Skin epidermis (tissue), 12 donors: ENCODE results near the gene VARS2.
"Not testable (repeated sequence)": the region's sequence is repeated elsewhere in the genome, so short reads cannot be mapped to it uniquely, and the experiment has no call there.

Experiments
- H3K27ac ChIP-seq, 21 experiments: fragments of 200-600 bp; sonication (generic) in 11 of 21; one replicate each; pipeline ENCODE4 v1.5.0; 2020; ENCODE audit warnings: mild to moderate bottlenecking in 3 of 21, inconsistent platforms in 2 of 21, moderate library complexity in 2 of 21
- H3K4me3 ChIP-seq, 7 experiments: fragments of 200-600 bp; sonication (generic) in 2 of 7; one replicate each; pipeline ENCODE4 v1.5.0; 2020; ENCODE audit warnings: inconsistent platforms in 2 of 7, mild to moderate bottlenecking in 2 of 7, moderate library complexity in 1 of 7

VARS2 gene

DNA sequence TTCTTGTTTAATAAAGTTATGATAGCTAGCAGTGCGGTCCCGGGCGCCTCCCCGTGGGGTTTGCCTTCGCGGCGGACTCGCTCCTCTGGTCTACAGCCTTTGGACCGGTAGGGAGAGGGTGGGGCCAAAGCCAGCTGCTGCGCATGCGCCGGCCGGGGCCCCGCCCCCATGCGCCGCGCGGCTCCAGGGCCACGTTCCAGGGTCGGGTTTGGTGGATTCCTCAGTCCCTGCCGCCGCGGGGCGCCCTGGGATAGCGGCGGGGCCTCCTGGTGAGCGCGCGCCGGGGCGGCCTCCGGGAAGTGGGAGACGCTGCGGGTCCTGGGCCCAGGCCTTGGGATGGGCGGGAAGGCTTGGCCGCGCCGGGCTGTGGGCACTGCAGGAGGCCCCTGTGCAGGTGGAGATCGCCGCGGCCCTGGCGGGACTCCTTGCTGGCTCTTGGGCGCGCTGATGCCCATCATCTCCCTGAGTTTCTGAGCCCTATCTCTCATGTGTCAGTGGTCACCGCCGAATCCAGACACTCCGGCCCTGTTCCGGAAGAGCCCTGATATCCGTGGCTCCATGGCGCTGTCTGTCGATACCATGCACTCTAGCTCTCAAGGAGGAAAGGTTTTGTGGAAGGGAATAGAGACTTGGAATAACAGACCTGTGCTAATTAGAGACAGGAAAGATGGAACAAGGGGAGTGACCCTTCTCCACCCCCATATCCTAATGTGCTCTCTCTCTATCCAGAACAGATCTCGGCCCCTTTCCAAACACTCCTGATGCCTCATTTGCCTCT lies at the start of gene VARS2:
VARS2 (plus strand) TSS at position 163 of the 778 bp plus-strand sequence; CDS start at position 762, 599 bp downstream.
- Histone ChIP-seq H3K4me3 (peak within 1 kb of the TSS; percentile 39 to 74 (median 46)), H3K27ac (peak within 1 kb of the TSS; percentile 67 to 94 (median 87))

DNA sequence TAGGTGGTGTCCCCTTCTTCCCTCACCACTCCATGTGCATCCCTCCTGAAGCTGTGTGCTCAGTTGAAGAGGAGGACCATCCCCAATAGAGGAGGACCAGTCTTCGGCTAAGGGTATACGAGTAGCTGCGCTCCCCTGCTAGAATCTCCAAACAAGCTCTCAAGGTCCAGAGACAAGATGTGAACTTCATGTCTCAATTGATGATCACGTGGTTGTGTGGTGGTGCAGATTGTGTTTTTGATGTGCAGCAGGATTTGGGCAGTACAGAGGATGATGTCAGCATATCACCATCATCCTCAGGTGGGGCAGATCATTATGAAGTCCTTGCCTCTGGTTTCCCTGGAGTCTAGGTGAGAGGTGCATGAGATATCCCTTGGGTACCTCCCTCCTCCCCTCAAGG lies 49.7 kb upstream of the VARS2 start:
- H3K4me3 ChIP-seq, result no peak overlapping the region
- H3K27ac ChIP-seq, result no peak overlapping the region

DNA sequence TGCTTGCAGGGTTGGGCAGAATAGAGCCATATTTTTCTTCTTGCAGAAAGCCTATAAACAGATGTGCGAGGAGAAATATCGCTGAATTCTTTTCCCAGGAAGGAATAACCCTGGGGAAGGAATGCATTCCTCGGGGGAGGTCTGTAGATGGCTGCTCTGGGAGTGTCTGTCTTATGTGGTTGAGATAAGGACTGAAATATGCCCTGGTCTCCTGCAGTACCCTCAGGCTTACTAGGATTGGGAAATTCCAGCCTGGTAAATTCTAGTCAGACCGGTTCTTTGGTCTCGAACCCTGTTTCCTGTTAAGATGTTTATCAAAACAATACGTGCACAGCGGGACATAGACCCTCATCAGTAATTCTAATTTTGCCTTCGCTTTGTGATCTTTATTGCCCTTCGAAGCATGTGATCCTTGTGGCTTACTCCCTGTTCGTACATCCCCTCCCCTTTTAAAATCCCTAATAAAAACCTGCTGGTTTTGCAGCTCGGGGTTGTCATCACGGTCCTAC lies 44.7 kb upstream of the VARS2 start:
- H3K4me3 ChIP-seq, H3K27ac ChIP-seq: not testable (repeated sequence)

DNA sequence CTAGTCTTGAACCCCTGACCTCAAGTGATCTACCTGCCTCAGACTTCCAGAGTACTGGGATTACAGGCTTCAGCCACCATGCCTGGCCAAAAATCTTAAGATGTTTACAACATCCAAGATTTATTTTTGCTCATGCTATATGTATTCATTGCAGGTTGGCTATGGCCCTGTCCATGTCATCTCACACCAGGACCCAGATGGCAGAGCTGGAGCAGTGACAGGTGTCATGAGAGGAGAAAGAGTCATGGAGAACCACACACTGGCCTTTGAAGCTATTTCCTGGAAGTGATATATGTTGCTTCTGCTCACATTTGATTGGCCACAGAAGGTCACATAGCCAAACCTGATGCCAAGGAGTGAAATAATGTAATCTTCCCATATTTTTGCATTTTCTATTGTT lies 43.5 kb upstream of the VARS2 start:
- Histone ChIP-seq H3K27ac (no peak overlapping the region), H3K4me3 (no peak overlapping the region)

DNA sequence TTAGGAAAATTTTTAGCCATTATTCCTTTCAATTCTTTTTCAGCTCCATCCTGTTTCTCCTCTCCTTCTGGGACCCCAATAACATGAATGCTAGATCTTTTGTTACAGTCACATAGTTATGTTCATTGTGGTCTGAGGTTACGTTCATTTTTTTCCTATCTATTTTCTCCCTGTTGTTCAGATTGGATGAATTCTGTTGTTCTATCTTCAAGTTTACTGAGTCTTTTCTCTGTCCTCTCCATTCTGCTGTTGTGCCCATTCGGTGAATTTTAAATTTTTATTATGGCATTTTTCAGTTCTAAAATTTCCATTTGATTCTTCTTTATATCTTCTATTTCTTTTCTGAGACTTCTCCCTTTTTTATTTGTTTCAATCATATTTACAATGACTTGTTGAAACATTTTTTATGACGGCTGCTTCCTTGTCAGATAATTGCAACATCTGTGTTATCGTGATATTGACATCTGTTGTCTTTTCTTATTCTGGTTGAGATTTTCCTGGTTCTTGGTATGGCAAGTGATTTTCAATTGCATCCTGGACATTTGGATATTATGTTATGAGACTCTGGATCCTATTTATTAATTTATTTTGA lies 42.4 kb upstream of the VARS2 start:
- H3K27ac ChIP-seq, result no peak overlapping the region
- H3K4me3 ChIP-seq, result no peak overlapping the region

DNA sequence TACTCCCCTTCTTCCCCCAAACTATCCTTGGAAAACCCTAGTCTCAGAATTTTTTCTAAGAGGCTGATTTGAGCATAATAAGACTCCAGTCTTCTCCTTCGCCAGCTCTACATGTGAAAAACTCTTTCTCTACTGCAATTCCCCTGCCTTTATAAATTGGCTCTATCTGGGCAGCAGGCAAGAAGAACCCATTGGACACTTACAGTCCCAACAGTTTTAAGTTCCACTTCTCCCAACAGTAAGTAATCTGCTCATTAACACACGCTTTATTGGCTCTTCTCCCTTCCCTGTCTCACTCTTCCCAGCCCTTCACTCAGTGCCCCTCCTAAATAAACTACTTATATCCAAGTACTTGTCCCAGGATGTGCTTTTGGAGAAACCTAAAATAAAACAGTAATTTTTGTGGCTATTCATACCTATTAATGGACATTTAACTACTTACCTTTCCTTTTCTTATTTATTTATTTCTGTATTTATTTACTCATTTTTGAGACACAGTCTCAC lies 40.8 kb upstream of the VARS2 start:
- H3K4me3 ChIP-seq, result no peak overlapping the region
- no peak overlapping the region for H3K27ac ChIP-seq

DNA sequence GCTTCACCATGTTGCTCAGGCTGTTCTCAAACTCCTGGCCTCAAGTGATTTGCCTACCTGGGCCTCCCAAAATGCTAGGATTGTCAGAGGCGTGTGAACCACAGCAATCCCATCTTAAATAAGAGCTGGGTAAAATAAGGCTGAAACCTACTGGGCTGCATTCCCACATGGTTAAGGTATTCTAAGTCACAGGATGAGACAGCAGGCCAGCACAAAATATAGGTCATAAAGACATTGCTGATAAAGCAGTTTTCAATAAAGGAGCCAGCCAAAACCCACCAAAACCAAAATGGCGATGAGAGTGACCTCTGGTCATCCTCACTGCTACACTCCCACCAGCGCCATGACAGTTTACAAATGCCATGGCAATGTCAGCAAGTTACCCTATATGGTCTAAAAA lies 40.2 kb upstream of the VARS2 start:
- not testable (repeated sequence) for H3K4me3 ChIP-seq, H3K27ac ChIP-seq

DNA sequence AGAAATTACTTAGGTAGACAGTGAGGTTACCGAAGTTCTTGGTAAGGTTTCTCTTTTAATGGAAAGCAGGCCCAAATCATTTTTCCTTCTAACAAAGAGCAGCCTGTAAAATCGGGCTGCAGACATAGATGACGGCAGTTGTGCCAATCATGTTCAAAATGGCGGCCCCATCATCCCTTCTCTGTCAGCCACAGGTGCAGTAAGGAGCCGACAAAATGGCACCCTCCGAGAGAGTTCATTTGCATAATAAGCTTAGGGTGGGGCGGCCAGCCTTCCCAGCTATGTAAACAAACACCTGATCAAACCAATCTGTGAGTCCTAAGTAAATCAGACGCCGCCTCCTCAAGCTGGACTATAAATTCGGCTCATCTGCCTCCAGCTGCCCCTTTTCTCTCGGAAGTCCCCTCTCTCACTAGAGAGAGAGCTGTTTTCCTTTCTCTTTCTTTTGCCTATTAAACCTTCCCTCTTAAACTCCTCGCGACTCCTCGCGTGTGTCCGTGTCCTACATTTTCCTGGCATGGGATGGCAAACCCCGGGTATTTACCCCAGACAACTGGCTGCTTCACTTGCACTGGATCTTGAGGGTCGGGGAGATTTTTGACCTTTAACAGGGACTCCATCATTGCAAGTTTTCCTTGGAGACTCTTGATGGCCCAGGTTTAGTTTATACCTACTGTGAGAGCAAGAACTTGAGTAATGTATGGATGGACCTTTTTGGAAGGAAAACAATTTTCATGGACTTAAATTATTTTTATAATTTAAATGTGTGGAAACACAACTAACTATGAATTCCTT lies 38.6 kb upstream of the VARS2 start:
- Histone ChIP-seq H3K4me3 (no peak overlapping the region), H3K27ac (peak overlapping the region in 18 of 21 experiments; percentile 3 to 83 (median 63))

DNA sequence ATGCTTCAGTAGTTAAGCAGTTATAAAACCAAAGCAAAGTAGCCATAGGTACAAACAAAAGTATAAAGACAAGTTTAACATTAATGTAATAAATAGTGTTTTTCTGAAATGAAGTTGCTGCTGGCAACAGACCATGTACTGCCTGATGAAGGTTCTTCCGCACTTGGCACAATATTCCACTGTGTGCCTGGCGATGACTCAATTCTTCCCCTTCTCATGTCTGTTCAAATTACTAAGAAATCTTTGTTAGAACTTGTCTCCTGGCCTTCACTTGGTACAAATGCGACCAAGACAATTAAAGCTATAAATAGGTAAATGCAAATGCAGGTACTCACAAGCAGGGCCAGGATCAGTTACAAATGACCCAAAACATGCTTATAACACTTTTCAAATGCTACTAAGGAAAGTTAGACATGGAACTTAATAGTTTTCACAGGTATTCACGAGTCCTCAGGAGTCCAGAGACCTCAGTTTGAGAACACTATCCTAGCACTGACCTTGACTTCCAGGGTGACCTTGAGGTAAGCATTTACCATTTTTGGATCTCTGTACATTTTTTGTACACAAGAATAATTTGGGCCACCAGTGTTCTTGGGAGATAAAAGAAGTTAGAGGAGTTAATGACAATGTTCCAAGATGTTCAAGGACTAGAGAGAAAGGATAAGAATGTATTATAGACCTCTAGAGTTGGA lies 37.9 kb upstream of the VARS2 start:
- Histone ChIP-seq H3K4me3 (no peak overlapping the region), H3K27ac (peak overlapping the region in 19 of 21 experiments; percentile 17 to 83 (median 73))

DNA sequence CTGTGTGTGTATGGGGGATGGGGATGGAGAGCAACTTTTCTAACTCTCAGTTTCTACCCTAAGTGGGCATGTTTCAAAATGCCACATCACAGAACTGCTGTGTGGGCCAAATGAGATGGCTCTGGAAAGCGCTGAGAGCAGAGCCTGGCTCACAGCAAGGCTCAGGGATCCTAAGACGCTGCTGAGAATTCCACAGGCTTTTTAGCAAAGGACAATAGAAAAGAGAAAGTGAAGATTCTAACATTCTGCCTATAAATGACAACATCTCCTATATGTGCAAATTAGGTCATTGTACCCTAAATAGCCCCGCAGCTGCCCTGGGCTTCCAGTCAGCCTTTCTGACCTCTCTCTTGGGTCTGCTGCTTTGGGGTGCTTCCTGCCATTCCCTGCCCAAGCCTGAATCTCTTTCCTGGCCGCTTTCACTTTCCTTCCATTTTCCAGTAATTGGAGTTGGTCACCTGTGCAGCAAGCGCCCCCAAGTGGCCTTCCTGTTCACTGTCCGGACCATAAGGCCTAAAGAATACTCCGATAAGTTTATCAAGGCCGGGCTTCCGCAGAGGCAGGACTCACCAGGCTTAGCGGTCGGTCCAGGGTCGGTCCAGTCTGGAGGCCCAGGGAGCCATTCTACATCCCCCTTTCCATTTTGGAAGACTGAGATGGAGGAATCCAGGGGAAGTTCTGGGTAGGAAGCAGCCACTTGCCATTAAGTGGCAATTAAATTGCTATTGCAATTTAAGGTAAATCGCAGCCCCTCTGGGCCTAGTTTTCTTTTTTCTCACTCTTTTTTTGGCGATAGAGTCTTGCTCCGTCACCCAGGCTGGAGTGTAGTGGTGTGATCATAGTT lies 36.4 kb upstream of the VARS2 start:
- H3K4me3 ChIP-seq, result peak overlapping the region in 4 of 7 experiments; percentile 1 to 12 (median 7)
- peak overlapping the region in 20 of 21 experiments; percentile 5 to 83 (median 69) for H3K27ac ChIP-seq

DNA sequence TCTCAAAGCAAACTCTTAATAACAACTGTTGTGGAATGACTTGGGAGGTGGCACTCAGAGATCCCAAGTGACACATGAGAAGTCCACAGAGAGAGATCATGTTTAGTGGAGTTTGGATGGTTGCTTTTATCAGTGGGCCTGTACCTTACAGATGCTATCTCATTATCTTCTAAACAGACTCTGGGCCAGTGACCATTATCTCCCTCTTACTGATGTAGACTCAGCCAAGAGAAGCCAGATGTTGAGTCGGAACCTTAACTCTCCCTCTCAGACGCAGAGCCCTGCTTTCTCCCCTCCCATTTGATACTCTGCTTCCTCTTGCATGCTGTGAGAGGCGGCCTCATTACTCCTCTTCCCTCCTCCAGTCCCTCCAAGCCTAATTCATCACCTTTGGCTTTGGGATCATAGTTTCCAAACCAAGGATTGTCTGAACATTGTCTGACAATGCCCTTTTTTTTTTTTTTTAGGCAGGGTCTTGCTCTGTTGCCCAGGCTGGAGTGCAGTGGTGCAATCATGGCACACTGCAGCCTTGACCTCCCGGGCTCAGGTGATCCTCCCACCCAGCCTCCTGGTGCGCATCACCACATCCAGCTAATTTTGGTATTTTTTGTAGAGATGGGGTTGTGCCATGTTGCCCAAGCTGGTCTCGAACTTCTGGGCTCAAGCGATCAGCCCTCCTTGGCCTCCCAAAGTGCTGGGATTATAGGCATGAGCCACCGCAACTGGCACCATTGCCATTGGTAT lies 34.2 kb upstream of the VARS2 start:
- Histone ChIP-seq H3K27ac (no peak overlapping the region), H3K4me3 (no peak overlapping the region)

DNA sequence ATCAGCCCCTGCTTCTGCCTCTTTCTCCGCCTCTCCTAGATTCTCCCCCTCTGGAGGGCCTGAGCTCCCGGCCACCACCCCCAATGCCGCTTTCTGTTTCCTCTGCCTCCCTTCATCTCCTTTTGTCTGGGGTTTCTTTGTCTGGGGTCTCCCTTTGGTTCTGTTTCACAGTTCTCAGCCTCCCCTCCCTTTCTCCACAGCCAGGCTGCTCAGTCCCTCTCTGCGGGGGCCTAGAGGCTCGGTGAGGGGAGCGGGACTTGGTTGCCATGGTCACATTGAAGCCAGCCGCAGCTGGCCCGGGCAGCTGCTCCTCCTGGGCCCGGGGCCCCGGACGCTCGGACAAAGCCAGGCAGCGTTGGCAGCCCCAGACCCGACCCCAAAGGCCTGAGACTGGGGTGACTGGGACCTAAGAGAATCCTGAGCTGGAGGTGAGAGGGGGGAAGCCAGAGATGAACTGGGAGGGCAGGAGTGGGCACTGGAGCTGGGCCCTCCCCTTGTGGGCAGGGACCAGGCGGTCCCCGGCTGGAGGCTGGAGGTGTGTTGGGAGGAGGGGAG lies 33.3 kb upstream of the VARS2 start:
- Histone ChIP-seq H3K4me3 (no peak overlapping the region), H3K27ac (peak overlapping the region in 2 of 21 experiments; percentile 90 to 96)

DNA sequence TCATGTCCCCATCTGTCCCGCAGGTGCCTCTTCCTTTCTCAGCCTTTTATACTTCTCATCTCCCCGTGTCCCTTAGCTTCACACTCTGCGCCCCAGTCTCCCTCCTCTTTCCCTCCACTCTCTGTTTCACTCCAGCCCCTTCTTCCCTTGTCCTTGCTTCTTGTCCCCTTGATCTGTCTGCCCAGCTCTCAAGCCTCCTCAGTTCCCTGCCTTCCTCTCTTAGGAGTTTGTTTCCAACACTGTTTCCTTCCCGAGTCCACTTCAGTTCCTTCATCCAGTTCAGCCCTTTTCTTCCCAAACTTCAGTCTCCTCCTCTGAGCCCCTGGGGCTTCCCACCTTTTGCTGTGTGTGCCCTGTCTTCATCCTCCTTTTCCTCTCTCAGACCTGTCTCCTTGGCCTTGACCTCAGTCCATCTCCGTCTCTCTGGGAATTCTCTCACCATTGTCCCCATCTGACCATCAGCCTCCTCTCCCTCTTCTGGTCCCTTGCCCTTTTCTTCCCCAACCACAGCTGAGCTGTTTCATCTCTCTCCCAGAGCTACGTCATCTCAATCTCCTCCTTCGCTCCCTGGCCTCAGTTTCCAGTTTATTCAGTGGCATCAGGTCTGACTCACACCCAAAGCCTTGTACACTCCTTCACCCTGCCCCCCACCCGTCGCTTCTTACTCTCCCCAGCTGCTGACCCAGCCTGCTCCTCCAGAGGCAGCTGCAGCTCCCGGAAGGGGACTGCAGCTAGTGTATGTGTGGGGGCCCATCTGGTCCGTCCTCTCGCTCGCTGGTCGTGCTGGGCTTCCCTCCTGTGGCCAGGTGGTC lies 32.4 kb upstream of the VARS2 start:
- peak overlapping the region in 12 of 21 experiments; percentile 89 to 98 (median 92) for H3K27ac ChIP-seq

DNA sequence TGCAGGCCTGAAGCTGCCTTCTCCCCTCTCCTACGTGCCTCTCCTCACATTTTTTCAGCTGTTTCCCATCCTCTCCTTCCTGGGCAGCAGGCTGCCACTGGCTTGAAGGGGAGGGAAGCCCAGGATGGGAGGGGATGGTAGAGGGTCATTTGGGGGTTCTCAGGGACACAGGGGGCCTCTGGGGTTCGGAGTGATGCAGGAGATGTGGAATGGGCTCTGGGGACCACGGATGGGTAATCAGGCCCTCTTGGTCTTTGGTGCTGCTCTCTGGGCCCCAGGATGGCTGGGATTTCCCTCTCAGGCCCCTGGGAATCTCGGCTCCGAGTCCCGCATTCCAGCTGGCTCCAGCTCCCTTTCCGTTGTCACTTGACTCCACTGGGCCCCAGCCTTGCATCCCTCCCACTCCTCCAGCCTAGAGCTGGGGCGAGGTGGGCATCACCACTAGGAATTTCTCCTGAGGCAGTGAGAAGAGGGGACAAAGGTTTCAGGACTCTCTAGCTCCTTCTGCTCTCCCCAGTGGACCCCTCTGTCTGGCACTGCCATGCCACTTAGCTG lies 31.8 kb upstream of the VARS2 start:
- peak overlapping the region in 4 of 7 experiments; percentile 63 to 94 (median 76) for H3K4me3 ChIP-seq
- peak overlapping the region in 20 of 21 experiments; percentile 78 to 98 (median 91) for H3K27ac ChIP-seq

More for the DNA sequence above, 32.4 kb upstream of the VARS2 start:
- no peak overlapping the region for H3K4me3 ChIP-seq

DNA sequence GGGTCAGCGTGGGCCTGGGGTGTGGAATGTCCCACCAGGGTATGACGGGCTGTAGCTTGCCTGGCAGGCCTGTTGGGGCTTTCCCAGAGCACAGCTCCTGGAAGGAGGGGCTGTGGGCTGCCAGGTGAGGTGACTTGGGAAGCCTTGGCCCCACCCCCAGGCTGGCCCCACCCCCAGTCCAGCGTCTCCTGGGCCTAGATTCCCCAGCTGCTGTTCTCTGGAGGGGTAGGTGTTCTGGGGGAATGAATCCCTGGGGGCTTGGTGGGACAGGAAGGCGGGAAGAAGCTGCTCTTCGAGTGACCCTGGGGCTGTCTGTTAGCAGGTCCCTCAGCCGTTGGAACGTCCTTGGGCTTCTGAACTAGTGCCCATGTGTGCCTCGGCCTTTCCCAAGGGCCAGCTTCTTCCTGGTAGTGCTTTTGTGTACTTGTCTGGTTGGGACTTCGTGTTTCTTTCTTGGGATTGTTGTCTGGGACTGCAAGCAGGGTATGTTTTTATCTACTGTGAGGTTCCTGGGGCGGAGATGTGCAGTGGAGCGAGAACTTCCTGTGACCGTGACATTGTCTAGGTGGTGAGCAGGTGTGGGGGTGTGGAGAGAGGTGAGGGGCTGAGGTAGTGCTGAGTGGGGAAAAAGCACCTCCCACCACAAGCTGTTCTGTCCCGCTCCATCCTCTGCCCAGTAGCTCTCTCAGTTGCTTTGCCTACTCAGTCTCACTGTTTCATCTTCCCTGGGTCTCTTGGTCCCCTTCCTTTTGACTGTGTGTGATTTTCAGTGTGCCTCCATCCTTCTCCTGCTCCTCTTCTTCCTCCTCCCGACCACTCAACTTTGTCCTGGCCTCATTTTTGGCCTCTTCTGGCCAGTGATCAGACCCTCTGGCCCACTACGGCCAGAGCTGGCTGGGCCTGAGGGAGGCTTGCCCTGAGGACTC lies 31.0 kb upstream of the VARS2 start:
- Histone ChIP-seq H3K4me3 (peak overlapping the region; percentile 55 to 94 (median 68)), H3K27ac (peak overlapping the region; percentile 18 to 98 (median 91))
